ENCODE measurements around the gene PIK3C2G.

GRCh38 chr12:18631339-18631738 is 370.0 kb downstream of the PIK3C2G start:
- TF ChIP-seq CTCF (IDR thresholded peaks at IDR 0.05; ENCODE audit: low read depth, low read length, poor library complexity, severe bottlenecking) = no peak
- no peak for TF ChIP-seq EZH2phosphoT487 (IDR thresholded peaks at IDR 0.05; ENCODE audit: borderline replicate concordance, low read length)
